ENCODE measurements around the gene E2F6.

- no peak for TF ChIP-seq GATA3 (IDR thresholded peaks at IDR 0.05; ENCODE audit: low read depth, low read length)
- TF ChIP-seq GATA2 (IDR thresholded peaks at IDR 0.05; ENCODE audit: low read depth, low read length) = no peak
Observed at GRCh38 chr2:11412449-11412810, 53.5 kb downstream of the E2F6 start.
